ENCODE measurements around the gene LRP1. TPM values are rescaled to one million over a fixed set of nuclear protein-coding genes. Genes with fewer than 3 reads are reported as not detected.
A peak's percentile ranks its signal among the peaks of the same experiment; 100 is the strongest.

LRP1 gene
- total RNA-seq, 1 donor from 2014 or later: 477 TPM

DNA sequence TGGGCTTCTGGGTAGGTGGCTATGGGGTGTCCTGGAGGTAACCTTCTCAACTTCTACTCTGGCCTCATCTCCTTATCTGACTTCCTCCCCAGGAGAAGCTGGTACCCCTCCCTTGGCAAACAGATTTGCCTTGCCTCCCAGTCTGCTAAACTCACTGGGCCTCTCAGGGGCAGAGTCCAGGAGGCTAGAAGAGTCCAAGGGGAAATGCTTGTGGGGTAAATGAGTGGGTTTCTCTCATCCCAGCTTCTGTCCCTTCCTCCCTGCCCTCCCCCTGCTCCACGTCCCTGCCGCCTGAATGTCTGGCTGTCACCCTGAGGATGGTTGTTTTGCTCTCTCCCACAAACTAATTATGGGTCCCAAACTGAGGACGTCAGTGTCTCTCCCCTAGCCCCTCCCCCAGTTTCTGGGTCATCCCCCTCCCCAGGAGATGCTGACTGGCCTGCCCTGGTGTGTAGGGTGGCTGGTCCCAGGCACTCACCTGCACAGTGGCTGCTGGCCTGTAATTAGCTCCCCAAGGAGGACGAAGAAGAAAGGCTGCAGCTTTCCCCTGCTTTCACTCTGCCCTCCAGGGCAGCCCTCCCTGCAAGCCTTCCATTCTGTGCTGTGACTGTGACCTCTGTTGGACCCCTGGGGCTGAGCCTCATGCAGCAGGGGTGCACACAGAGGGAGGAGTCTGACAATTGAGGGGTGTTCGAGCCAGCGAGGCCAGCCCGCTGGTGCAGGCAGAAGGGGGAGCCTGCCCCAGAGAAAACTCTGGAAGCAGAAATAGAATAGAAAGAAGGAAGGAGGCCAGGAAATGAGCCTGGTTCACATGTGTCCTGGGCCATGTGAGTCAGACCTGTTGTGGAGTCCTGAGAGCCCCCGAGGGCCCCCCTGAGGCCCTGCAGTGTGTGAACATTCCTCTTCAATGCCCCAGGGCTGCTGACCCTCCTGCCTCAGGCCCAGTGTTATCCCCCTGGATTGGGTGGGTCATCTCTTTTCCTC is 19.0 kb downstream of the LRP1 start, which contains the start of gene LRP1-AS:
TSS of gene LRP1-AS (minus strand) at position 659 of the 984 bp plus-strand sequence.
- intact Hi-C loops (cut with DNase I): no loop called here
- H3K4me1 ChIP-seq: peaks cover 93% of the 10 kb centered on the region
- H3K9me3 ChIP-seq: no peaks in the 10 kb centered on the region
- peaks cover 0 to 41% of the 10 kb centered on the region in 2 donors for H3K36me3 ChIP-seq
- no peak within 1 kb of the TSS for H3K4me3 ChIP-seq
- TF ChIP-seq POLR2A (IDR thresholded peaks at IDR 0.05) (no peak), POLR2AphosphoS5 (IDR thresholded peaks at IDR 0.05; ENCODE audit: insufficient read depth in 1 of 2, low read depth in 1 of 2) (peak in 1 of 2 donors; percentile 54)
- TF ChIP-seq, protein P1, sequence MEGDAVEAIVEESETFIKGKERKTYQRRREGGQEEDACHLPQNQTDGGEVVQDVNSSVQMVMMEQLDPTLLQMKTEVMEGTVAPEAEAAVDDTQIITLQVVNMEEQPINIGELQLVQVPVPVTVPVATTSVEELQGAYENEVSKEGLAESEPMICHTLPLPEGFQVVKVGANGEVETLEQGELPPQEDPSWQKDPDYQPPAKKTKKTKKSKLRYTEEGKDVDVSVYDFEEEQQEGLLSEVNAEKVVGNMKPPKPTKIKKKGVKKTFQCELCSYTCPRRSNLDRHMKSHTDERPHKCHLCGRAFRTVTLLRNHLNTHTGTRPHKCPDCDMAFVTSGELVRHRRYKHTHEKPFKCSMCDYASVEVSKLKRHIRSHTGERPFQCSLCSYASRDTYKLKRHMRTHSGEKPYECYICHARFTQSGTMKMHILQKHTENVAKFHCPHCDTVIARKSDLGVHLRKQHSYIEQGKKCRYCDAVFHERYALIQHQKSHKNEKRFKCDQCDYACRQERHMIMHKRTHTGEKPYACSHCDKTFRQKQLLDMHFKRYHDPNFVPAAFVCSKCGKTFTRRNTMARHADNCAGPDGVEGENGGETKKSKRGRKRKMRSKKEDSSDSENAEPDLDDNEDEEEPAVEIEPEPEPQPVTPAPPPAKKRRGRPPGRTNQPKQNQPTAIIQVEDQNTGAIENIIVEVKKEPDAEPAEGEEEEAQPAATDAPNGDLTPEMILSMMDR (IDR thresholded peaks at IDR 0.05): no peak
- peak within 1 kb of the TSS; percentile 92 for H3K27ac ChIP-seq
- no peak for DNase-seq (ENCODE audit: extremely low spot score in 2 of 2)
- no peaks in the 10 kb centered on the region for H3K27me3 ChIP-seq

DNA sequence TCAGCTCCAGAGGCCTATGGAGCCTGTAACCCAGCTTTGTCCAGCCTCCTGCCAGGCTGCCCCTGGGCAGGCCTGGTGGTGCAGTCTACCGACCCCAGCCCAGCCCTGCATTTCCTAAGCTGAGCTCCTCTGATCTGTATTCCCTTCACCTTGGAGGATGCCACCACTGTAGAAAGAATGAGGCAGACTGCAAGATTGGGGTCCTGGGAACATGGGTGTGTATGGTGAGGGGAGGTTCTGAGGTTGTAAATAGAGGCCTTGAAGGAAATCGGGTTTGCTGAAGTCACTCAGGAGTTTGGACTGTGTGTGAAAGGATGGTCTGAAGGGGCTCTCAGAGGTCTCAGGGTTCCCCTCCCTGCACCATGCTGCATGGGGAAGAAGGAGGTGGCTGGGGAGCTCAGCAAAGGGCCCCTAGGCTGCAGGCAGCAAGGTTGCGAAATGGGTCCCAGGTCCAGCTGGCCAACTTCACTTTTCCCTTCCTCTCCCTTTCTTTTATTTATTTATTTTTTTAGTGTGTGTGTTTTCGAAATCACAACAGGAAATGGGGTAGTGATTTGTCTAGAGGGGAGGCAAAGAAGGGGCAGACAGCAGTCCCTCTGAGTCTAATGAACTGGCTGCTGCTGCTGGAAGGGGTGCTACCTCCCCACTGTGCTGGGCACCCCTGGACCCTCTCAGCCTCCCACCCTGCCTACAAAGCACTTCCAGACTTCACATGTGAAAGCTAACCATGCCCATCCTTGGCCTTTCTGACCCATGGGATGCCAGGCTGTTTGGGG is 20.4 kb downstream of the LRP1 start:
- H3K4me1 ChIP-seq: peaks cover 93% of the 10 kb centered on the region
- no peak for DNase-seq (ENCODE audit: extremely low spot score in 2 of 2)
- no peaks in the 10 kb centered on the region for H3K9me3 ChIP-seq
- H3K27ac ChIP-seq: peak overlapping the region; percentile 92
- no peaks in the 10 kb centered on the region for H3K27me3 ChIP-seq
- no peak overlapping the region for H3K4me3 ChIP-seq
- no peak for TF ChIP-seq POLR2A (IDR thresholded peaks at IDR 0.05)
- TF ChIP-seq, protein P1 (IDR thresholded peaks at IDR 0.05): peak in 1 of 3 experiments; percentile 8
- intact Hi-C loops (cut with DNase I): no loop called here
- peaks cover 0 to 29% of the 10 kb centered on the region in 2 donors for H3K36me3 ChIP-seq

DNA sequence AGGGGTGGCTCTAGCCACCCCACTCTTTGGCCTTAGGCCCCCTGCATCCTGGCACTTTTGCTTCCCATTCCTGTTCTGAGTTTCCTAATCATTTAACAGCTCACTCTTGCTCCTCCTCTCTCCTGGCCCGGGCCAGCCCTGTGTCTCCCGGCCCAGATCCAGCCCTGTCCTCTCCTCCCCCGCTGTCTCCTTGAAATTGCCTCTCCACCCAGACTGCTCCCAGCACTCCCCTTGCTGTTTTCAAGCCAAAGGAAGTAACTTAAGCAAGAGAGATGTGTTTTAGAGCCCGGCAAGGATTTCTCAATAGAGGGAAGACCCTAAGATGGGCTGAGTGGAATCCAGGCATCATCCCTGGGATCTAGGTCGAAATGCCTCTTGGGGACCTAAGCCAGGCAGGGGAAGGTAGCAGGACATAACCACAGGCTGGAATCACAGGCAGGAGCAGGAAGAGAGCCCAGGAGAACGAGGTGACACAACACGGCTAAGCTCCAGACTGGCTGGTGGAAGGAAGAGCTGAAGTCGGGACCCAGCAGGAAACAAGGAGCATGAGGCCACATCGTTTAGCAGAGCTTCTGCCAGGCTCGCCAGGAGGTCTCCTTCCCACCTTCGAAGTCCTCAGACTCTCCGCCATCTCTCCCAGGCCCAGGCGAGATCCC is 21.1 kb downstream of the LRP1 start:
- Histone ChIP-seq H3K27me3 (no peaks in the 10 kb centered on the region), H3K36me3 (peaks cover 0 to 28% of the 10 kb centered on the region in 2 donors), H3K4me3 (no peak overlapping the region), H3K9me3 (no peaks in the 10 kb centered on the region), H3K4me1 (peaks cover 97% of the 10 kb centered on the region), H3K27ac (peak overlapping the region; percentile 92)
- intact Hi-C loops (cut with DNase I): no loop called here
- TF ChIP-seq POLR2AphosphoS5 (IDR thresholded peaks at IDR 0.05; ENCODE audit: insufficient read depth in 1 of 2, low read depth in 1 of 2) (peak; percentile 62 to 79), POLR2A (IDR thresholded peaks at IDR 0.05) (no peak)
- DNase-seq (ENCODE audit: extremely low spot score in 2 of 2): peak in 1 of 2 donors; percentile 98

DNA sequence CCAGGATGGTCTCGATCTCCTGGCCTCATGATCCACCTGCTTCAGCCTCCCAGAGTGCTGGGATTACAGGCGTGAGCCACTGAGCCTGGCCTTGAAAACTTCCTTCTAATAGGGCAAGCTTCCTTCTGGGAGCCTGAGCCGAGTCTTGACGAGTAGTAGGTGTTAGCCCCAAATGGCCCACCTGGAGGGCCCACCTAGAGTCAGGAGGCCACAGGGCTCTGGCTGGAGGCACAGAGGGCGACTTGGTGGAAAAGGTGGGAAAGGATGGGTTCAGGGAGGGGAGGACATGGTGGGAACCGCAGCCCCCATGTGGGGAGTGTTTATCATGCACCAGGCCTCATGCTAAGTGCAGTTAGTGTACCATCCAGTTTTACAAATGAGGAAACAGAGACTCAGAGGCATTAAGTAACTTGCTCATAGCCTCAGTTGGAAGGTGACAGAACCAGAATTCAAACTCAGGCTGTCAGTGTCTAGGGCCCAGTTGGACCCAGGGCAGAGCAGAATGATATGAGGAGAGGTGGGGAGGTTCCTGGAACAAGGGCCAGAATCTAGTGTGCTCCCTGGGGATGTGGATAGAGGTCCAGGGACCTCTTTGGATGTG is 22.2 kb downstream of the LRP1 start:
- no peak for DNase-seq (ENCODE audit: extremely low spot score in 2 of 2)
- Histone ChIP-seq H3K4me3 (no peak overlapping the region), H3K9me3 (no peaks in the 10 kb centered on the region), H3K36me3 (peaks cover 0 to 28% of the 10 kb centered on the region in 2 donors), H3K4me1 (peaks cover 88% of the 10 kb centered on the region), H3K27ac (peak overlapping the region; percentile 92), H3K27me3 (no peaks in the 10 kb centered on the region)
- TF ChIP-seq, protein P1 (IDR thresholded peaks at IDR 0.05): no peak
- no peak for TF ChIP-seq POLR2A (IDR thresholded peaks at IDR 0.05)
- no peak for TF ChIP-seq POLR2AphosphoS5 (IDR thresholded peaks at IDR 0.05; ENCODE audit: insufficient read depth in 1 of 2, low read depth in 1 of 2)
- intact Hi-C loops (cut with DNase I): no loop called here

All from vagina (tissue), 2 donors.